Sigmoid colon (tissue), 3 donors: ENCODE data around the gene ZNF705A.
"Not testable (repeated sequence)": the region's sequence is repeated elsewhere in the genome, so short reads cannot be mapped to it uniquely, and the experiment has no call there.

Experiments used
- POLR2A ChIP-seq, 2 donors: fragments of 450-650 bp; IDR thresholded peaks; one replicate each; pipeline ENCODE4 v1.6.1; 2016; ENCODE audit warnings: antibody characterized with exemption in 2 of 2, mild to moderate bottlenecking in 2 of 2, moderate library complexity in 2 of 2
- TF ChIP-seq, protein P1 (sequence below), 4 experiments: fragments of 450-650 bp in 3 of 4; fragments of 200-600 bp in 1 of 4; IDR thresholded peaks; one replicate each; pipeline ENCODE4 v1.5.1; 2016 to 2019; ENCODE audit warnings: antibody characterized with exemption in 4 of 4, mild to moderate bottlenecking in 3 of 4, moderate library complexity in 2 of 4

GRCh38 chr12:8188088-8188487 is 31.3 kb downstream of the ZNF705A start:
- TF ChIP-seq POLR2A (IDR thresholded peaks at IDR 0.05), result not testable (repeated sequence)
- TF ChIP-seq, protein P1, sequence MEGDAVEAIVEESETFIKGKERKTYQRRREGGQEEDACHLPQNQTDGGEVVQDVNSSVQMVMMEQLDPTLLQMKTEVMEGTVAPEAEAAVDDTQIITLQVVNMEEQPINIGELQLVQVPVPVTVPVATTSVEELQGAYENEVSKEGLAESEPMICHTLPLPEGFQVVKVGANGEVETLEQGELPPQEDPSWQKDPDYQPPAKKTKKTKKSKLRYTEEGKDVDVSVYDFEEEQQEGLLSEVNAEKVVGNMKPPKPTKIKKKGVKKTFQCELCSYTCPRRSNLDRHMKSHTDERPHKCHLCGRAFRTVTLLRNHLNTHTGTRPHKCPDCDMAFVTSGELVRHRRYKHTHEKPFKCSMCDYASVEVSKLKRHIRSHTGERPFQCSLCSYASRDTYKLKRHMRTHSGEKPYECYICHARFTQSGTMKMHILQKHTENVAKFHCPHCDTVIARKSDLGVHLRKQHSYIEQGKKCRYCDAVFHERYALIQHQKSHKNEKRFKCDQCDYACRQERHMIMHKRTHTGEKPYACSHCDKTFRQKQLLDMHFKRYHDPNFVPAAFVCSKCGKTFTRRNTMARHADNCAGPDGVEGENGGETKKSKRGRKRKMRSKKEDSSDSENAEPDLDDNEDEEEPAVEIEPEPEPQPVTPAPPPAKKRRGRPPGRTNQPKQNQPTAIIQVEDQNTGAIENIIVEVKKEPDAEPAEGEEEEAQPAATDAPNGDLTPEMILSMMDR (IDR thresholded peaks at IDR 0.05), result not testable (repeated sequence)
